Measurements from ENCODE around the gene B3GAT2.

The B3GAT2 gene

DNA sequence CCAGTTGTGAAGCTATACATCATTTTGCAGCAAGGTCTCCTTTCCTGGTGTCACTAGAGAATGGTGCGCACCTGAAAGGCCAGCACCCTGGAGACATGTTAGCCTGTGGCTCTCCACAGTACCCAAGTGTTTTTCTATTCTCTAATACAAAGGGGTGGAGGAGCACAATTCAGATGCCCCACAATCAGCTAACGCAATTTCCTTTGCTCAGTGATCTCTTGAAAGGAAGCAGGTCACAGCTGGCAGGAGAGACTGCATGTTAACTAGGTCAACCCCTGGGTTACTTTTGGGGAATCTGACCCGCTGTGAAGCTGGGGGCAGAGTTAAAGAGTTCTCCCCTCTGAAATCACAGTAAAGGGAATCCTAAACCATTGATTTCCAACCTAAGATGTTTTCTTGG is 92.5 kb downstream of the B3GAT2 start:
- no peak for DNase-seq (ENCODE audit: extremely low spot score)
- ChIA-PET CTCF (interaction anchor here (1.3 to 2.5 kb wide), 4 partner anchors 9 to 20 kb away, joined by 3 to 11 read pairs (median 4); no protein-coding TSS in a partner anchor), POLR2A (no interaction called here)
- TF ChIP-seq, protein P1, sequence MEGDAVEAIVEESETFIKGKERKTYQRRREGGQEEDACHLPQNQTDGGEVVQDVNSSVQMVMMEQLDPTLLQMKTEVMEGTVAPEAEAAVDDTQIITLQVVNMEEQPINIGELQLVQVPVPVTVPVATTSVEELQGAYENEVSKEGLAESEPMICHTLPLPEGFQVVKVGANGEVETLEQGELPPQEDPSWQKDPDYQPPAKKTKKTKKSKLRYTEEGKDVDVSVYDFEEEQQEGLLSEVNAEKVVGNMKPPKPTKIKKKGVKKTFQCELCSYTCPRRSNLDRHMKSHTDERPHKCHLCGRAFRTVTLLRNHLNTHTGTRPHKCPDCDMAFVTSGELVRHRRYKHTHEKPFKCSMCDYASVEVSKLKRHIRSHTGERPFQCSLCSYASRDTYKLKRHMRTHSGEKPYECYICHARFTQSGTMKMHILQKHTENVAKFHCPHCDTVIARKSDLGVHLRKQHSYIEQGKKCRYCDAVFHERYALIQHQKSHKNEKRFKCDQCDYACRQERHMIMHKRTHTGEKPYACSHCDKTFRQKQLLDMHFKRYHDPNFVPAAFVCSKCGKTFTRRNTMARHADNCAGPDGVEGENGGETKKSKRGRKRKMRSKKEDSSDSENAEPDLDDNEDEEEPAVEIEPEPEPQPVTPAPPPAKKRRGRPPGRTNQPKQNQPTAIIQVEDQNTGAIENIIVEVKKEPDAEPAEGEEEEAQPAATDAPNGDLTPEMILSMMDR (IDR thresholded peaks at IDR 0.05; ENCODE audit: control extremely low read depth, extremely low read depth, low read depth, missing control alignments) = no peak

DNA sequence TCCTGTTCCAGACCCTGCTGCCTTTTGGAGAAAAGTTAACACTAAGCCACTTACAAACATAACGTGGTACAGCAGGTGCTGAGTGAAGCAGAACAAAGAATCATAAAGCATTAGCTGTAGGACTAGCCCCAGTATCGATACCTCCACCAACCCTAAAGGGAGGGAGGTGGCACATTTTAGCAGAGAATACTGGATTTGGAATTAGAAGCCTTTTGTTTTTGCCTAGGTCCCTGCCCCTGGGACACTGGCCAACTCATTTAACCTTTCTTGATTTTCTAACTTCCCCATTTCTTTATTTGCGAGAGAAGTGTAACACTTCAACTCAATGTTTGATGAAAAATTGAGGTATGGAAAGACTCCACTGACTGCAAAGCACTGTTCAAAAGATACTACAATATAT is 93.5 kb downstream of the B3GAT2 start:
- ChIA-PET POLR2A (no interaction called here), CTCF (interaction anchor here (1.1 to 2.5 kb wide), 6 partner anchors 8 to 156 kb away, joined by 3 to 14 read pairs (median 6); no protein-coding TSS in a partner anchor)
- DNase-seq (ENCODE audit: extremely low spot score) = no peak
- TF ChIP-seq, protein P1 (IDR thresholded peaks at IDR 0.05; ENCODE audit: control extremely low read depth, extremely low read depth, low read depth, missing control alignments) = no peak

DNA sequence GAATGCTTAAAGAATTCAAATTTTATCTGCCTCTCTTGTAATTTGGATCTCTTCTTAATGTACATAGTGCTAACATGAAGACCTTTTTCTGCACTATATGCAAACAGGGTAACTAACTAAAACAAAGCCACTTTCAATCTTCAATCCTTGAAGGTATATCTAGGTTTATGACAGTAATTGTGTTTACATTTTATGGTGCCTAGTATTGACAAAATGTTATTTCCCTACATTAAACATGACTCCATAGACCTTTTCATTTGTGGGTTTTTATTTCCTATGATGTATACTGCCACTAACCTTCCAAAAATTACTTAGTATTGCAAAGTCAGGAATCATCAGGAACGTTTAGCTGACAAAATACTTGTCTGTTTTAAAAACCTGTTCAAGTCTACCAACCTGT is 95.9 kb downstream of the B3GAT2 start:
- POLR2A ChIA-PET = no interaction called here
- TF ChIP-seq, protein P1 (IDR thresholded peaks at IDR 0.05; ENCODE audit: control extremely low read depth, extremely low read depth, low read depth, missing control alignments) = no peak

DNA sequence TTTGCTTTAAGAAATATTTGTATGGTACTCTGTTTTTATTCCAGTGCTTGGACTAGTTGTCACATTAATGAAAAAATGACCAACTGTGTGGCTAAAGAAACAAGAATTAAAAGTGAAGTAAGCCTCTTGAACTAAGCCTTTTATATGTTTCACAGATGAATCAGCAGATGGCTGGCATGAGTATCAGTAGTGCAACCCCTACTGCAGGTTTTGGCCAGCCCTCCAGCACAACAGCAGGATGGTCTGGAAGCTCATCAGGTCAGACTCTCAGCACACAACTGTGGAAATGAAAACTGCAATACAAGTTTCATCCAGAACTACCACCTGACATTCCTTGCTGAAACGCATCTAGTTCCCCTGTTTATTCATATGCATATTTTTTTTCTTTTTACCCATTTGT is 96.8 kb downstream of the B3GAT2 start:
- TF ChIP-seq, protein P1 (IDR thresholded peaks at IDR 0.05; ENCODE audit: control extremely low read depth, extremely low read depth, low read depth, missing control alignments) = no peak
- POLR2A ChIA-PET = no interaction called here
- DNase-seq (ENCODE audit: extremely low spot score) = no peak
- CTCF ChIA-PET = interaction anchor here (1.1 to 1.3 kb wide), 2 partner anchors 24 to 293 kb away, joined by 3 to 5 read pairs; partner anchors contain the start of gene SDHAF4

More for the DNA sequence above, 95.9 kb downstream of the B3GAT2 start:
- CTCF ChIA-PET = interaction anchor here (1.1 kb wide), 1 partner anchor 23 kb away, joined by 5 read pairs; no protein-coding TSS in a partner anchor
- DNase-seq (ENCODE audit: extremely low spot score) = no peak

DNA sequence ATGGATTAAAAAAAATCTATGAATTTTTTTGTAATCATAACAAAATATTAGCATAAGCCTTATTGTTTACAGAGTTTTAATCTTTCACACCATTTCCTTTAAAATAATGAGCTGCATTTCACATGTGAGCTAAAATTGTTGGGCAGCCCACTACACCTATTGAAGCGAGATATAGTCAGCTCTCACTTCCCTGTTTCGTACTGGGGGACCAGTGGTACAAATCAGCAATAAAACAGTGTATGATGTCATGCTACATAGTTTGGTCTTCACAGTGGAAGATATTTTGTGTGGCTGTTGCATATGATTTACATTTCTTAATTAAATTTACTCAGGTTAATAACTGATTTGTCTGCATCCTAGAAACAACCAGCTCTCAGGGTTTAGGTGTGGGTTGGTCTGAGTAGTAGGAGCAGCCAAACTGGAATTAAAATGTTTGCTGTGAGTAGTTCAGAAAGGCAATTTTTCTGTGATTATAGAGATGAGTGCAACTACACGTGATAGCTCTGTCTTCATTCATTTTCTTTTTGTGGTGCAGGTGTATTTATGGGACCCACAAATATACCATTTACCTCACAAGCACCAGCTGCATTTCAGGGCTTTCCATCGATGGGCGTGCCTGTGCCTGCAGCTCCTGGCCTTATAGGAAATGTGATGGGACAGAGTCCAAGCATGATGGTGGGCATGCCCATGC is 99.3 kb downstream of the B3GAT2 start:
- peak; percentile 59 for DNase-seq (ENCODE audit: extremely low spot score)
- TF ChIP-seq, protein P1 (IDR thresholded peaks at IDR 0.05; ENCODE audit: control extremely low read depth, extremely low read depth, low read depth, missing control alignments) = no peak
- POLR2A ChIA-PET = interaction anchor here (0.6 to 0.7 kb wide), 2 partner anchors 194 to 1272 kb away, joined by 3 read pairs; no protein-coding TSS in a partner anchor
- CTCF ChIA-PET = interaction anchor here (0.7 to 2.3 kb wide), 12 partner anchors 8 to 486 kb away, joined by 3 to 7 read pairs (median 4); no protein-coding TSS in a partner anchor

DNA sequence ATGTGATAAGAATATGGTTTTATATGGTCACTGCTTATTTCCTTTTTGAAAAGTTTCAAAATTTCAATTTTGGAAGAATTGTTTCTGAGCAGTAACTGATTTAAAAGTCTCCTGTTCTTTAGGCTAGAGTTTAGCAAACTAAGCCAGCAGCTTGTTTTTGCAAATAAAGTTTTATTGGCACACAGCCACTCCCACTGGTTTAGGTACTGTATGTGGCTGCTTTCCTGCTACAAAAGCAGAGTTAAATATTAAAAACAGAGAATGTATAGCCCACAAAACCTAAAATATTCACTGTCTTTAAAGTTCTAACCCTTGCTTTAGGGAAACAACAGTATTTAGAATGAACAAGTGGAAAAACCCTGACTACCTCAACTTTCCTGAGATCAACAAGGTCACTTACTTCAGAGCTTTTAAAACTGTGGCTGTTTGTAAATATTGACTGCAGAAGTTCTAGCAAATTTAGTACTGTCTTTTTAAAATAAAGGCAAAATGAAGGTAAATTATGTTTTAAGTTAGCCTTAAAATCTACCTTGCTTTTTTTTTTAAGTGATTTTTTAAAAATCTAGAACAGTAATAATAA is 104.1 kb downstream of the B3GAT2 start:
- POLR2A ChIA-PET = no interaction called here
- DNase-seq (ENCODE audit: extremely low spot score) = no peak
- CTCF ChIA-PET = no interaction called here
- TF ChIP-seq, protein P1 (IDR thresholded peaks at IDR 0.05; ENCODE audit: control extremely low read depth, extremely low read depth, low read depth, missing control alignments) = no peak
